Right renal cortex interstitium (tissue), 3 donors: ENCODE measurements around the gene MIR17HG. TPM values are rescaled to one million over a fixed set of nuclear protein-coding genes. Genes with fewer than 3 reads are reported as not detected.
A peak's percentile ranks its signal among the peaks of the same experiment; 100 is the strongest.
"Not testable (repeated sequence)": the region's sequence is repeated elsewhere in the genome, so short reads cannot be mapped to it uniquely, and the experiment has no call there.

Experiments
- DNase-seq, 3 donors: peaks; one replicate each; pipeline ENCODE4 v3.0.0-alpha.2; 2013; ENCODE audit warnings: low read depth in 3 of 3, low spot score in 2 of 3
- polyA plus RNA-seq, 3 donors: library from polyadenylated mRNA; unstranded; fragments of 120-200 nt; gene quantifications; one replicate each; pipeline ENCODE4 v1.2.1, GENCODE V29; 2013; ENCODE audit not compliant: insufficient read length in 3 of 3

The MIR17HG gene
- 1 to 10 TPM; 2.9 to 4.4 (median 3.9) TPM for polyA plus RNA-seq

- peak; percentile 56 to 81 (median 70) for DNase-seq
Measured at GRCh38 chr13:91347202-91347995, at the start of gene MIR17HG. Gene MIR17HG, plus strand, starts transcription at chr13:91347687.

DNA sequence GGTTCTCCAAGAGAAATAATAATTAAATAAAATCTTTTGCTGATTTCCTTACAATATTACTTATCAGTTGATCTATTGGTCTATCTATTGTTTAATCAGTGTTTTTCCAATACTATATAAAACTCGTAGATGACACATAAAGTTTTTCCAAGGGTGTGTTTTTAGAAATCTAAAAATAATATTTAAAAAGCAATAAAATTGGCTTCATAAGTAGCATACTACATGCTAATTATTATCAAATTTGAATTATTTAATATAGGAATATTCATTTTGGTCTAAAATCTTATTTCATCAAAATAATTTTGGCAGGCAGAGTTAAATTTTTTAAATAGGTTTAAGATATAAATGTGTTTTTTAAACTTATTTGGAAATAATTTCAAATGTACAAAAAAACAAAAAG lies 49.4 kb upstream of the MIR17HG start:
- DNase-seq: no peak

- DNase-seq: no peak
Measured at GRCh38 chr13:91302111-91302510, 45.4 kb upstream of the MIR17HG start.

DNA sequence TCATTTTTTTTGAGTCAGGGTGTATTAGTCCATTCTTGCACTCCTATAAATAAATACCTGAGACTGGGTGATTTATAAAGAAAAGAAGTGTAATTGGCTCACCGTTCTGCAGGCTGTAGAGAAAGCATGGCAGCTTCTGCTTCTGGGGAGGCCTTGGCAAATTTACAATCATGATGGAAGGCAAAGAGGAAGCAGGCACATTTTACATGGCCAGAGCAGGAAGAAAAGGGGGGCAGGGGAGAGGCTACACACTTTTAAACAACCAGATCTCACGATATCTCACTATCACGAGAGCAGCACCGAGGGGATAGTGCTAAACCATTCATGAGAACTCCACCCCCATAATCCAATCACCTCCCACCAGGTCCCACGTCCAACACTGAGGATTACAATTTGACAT lies 44.5 kb upstream of the MIR17HG start:
- DNase-seq: no peak

- no peak for DNase-seq
Measured at GRCh38 chr13:91304741-91305140, 42.7 kb upstream of the MIR17HG start.

- DNase-seq: no peak
Measured at GRCh38 chr13:91305652-91306051, 41.8 kb upstream of the MIR17HG start.

- no peak for DNase-seq
Measured at GRCh38 chr13:91307887-91308286, 39.6 kb upstream of the MIR17HG start.

DNA sequence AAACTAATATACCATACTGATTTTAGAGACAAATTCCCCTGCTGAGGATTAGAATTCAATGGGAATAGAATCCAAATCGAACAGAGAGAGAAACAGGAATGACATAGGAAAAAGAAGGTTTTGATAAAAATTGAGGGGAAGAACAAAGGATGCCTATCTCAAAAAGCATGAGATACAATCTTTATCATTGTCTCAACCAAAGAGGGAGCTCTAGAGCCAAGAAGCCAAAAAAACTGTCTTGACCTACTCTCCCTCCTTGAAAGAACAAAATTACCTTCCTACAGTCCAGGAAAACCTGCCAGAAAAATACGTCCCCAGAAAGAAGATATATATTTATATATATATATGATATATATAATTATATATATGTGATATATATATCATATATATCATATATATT lies 39.2 kb upstream of the MIR17HG start:
- no peak for DNase-seq

DNA sequence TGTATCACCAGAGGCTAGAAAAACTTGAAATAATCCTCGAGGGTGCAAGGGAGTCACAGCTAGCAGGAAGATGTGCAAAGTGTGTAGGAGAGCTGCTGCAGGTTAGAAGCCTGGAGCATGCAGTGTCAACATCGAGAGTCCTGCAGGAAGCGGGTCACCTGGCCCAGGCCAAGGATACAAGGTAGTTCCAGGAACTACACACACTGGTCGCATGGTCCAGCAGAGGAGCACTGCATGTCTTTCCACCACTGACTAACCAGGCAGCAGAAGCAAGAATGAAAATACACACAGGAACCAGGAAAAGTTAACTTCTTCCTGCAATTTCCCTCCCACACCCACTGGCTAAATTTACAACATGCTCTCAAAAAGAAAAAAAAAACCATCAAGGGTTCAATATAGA lies 36.0 kb upstream of the MIR17HG start:
- DNase-seq: no peak

DNA sequence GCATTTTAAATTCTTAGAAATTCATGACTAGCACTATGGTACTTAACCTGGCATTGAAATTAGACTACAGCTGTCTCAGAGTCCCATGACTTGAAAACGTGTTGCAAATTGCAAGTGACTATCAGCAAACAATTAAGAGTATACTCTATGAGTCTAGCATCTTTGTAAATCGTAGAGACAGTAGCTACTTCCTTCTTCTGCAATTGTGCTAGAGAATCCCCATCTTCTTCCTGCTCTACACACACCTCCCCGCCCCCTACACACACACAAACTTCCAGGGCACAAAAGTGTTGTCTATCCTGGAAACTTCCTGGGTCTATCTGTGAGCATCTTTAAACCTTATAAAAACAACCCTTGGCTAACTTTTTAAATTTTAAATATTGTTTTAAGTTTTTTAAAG lies 35.2 kb upstream of the MIR17HG start:
- no peak for DNase-seq

GRCh38 chr13:91313103-91313502 lies 34.4 kb upstream of the MIR17HG start:
- DNase-seq: no peak

DNA sequence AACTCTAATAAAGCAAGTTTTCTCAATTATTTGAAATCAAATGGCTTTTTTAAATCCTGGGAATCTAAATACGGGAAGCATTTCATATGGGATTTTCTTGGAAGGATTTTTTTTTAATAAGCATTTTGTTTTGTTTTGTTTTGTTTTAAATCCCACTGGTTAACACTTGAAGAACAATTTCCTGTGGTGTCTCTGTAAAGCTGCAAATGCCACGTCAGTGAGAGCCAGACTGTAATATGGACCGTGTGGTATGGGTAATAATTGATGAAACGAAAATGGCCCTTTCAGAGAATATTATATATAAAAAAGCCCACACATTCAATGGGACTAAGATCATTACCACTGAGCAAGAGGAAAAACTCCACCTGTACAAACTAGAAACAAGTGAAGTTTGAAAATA lies 33.9 kb upstream of the MIR17HG start:
- no peak for DNase-seq

- no peak for DNase-seq
Measured at GRCh38 chr13:91314888-91315287, 32.6 kb upstream of the MIR17HG start.

DNA sequence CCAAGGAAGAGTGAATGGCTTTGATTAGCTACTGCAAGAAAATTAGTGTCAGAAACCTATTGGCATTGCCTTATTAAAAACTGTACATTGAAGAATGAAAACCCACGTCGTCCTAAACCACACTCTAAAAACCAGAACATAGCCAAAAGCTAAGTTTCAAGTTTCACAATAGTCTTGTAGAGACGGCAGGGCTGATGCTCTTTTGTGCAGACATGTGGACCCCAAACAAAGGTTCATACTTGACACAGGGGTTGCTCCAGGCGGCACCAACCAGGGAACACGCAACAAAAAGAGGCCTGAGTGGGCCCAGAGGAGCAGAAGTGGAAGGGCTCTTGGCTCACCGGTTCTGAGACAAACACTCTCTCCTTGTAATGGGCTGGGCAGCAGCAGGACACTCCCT lies 28.6 kb upstream of the MIR17HG start:
- DNase-seq: no peak

- DNase-seq: no peak
Measured at GRCh38 chr13:91319996-91320395, 27.5 kb upstream of the MIR17HG start.

GRCh38 chr13:91320990-91321389 lies 26.5 kb upstream of the MIR17HG start:
- DNase-seq: not testable (repeated sequence)

DNA sequence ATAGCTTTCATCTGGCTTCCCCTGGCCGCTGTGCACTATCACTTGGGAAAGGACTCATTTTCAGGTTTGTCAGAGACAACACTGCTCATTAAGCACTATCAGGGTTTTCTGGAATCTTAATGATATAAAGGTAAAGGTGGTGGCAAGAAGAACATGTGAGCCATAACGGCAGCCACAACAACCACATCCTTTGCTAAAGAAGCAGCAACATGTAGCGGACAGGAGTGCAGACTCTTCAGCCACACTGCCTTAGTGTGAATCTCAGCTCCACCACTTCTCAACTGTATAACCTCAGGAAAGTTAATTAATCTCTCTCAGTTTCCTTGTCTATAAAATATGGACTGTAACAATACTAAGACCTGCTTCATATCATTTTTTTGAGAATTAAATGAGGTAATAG lies 24.1 kb upstream of the MIR17HG start:
- no peak for DNase-seq

GRCh38 chr13:91326146-91326545 lies 21.3 kb upstream of the MIR17HG start:
- no peak for DNase-seq

GRCh38 chr13:91328726-91329125 lies 18.8 kb upstream of the MIR17HG start:
- DNase-seq: no peak

GRCh38 chr13:91329733-91330132 lies 17.8 kb upstream of the MIR17HG start:
- DNase-seq: no peak

DNA sequence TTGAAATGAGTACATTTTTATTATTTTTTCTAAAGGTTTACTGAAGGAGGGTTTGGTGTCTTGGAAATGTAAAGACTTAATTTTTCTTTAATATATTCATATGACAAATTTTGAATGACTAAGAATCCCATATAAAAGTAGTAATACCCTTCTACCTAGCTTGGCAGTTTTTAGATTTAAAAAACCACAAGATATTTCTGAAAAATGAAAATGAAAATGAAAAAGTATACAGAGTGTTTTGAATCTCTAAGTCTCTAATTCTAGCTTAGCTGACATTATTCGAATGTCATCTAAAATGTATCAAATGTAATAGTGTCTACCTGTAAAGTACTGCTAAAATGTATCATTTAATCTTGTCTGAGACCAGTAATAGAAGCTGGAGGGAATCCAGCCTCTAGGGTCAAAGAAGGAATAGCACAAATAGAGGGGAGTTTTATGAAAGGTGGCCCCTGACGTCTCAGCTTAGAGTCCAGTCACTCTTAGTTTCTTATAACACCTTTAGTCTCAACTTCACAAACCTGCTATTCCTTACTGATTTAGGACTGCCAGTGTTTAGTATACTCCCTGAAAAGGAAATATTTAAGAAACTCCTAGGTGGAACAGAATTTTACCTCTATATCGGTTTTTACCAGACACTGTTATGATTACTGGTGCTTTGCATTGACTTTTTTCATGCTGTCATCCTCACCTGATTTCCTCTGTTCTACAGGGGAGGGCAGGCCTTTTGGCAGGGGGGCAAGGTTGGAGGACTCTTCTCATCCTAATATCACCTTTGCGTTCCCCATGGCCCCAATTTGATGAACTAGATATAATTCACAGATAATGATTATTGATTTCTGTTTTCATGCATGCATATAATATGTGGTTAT lies 16.2 kb upstream of the MIR17HG start:
- DNase-seq: no peak

GRCh38 chr13:91346062-91346461 lies 1.4 kb upstream of the MIR17HG start:
- no peak for DNase-seq
